ENCODE measurements around the gene MRLN. TPM values are rescaled to one million over a fixed set of nuclear protein-coding genes. Genes with fewer than 3 reads are reported as not detected.
"Not testable (repeated sequence)": the region's sequence is repeated elsewhere in the genome, so short reads cannot be mapped to it uniquely, and the experiment has no call there.

MRLN gene
- not detected in 2 replicates for total RNA-seq (2014; rRNA removed; shearing (Covaris generic))

- DNase-seq, result no peak
- no peaks in the 10 kb centered on the region for H3K36me3 ChIP-seq (replicated peaks; ENCODE audit: control insufficient read depth, insufficient read depth, low read length)
- no peak within 1 kb of the TSS for H3K4me3 ChIP-seq (ENCODE audit: insufficient read depth, low read depth, low read length)
- no peaks in the 10 kb centered on the region for H3K27me3 ChIP-seq (ENCODE audit: control insufficient read depth, insufficient read depth, low read length)
Measured at GRCh38 chr10:59753267-59753666, at the start of gene MRLN. TSS of gene MRLN (minus strand) at chr10:59753455.

- H3K27me3 ChIP-seq (ENCODE audit: control insufficient read depth, insufficient read depth, low read length), result no peaks in the 10 kb centered on the region
- DNase-seq, result no peak
- H3K36me3 ChIP-seq (replicated peaks; ENCODE audit: control insufficient read depth, insufficient read depth, low read length), result peaks cover 12% of the 10 kb centered on the region
- no peak overlapping the region for H3K4me3 ChIP-seq (ENCODE audit: insufficient read depth, low read depth, low read length)
Measured at GRCh38 chr10:59801171-59801570, 47.9 kb upstream of the MRLN start.

GRCh38 chr10:59799421-59799820, 46.2 kb upstream of the MRLN start:
- Histone ChIP-seq H3K36me3 (replicated peaks; ENCODE audit: control insufficient read depth, insufficient read depth, low read length) (peaks cover 7% of the 10 kb centered on the region), H3K4me3 (ENCODE audit: insufficient read depth, low read depth, low read length) (no peak overlapping the region), H3K27me3 (ENCODE audit: control insufficient read depth, insufficient read depth, low read length) (no peaks in the 10 kb centered on the region)
- DNase-seq, result no peak

GRCh38 chr10:59793919-59794318, 40.7 kb upstream of the MRLN start:
- H3K4me3 ChIP-seq (ENCODE audit: insufficient read depth, low read depth, low read length), result no peak overlapping the region
- H3K27me3 ChIP-seq (ENCODE audit: control insufficient read depth, insufficient read depth, low read length), result no peaks in the 10 kb centered on the region
- peaks cover 11% of the 10 kb centered on the region for H3K36me3 ChIP-seq (replicated peaks; ENCODE audit: control insufficient read depth, insufficient read depth, low read length)
- no peak for DNase-seq

- no peak overlapping the region for H3K4me3 ChIP-seq (ENCODE audit: insufficient read depth, low read depth, low read length)
- H3K27me3 ChIP-seq (ENCODE audit: control insufficient read depth, insufficient read depth, low read length), result no peaks in the 10 kb centered on the region
- H3K36me3 ChIP-seq (replicated peaks; ENCODE audit: control insufficient read depth, insufficient read depth, low read length), result peaks cover 10% of the 10 kb centered on the region
- no peak for DNase-seq
Measured at GRCh38 chr10:59792812-59793211, 39.6 kb upstream of the MRLN start.

- no peak for DNase-seq
- H3K36me3 ChIP-seq (replicated peaks; ENCODE audit: control insufficient read depth, insufficient read depth, low read length), result peaks cover 10% of the 10 kb centered on the region
- H3K4me3 ChIP-seq (ENCODE audit: insufficient read depth, low read depth, low read length), result no peak overlapping the region
- no peaks in the 10 kb centered on the region for H3K27me3 ChIP-seq (ENCODE audit: control insufficient read depth, insufficient read depth, low read length)
Measured at GRCh38 chr10:59791601-59792000, 38.3 kb upstream of the MRLN start.

- H3K4me3 ChIP-seq (ENCODE audit: insufficient read depth, low read depth, low read length); DNase-seq; H3K36me3 ChIP-seq (replicated peaks; ENCODE audit: control insufficient read depth, insufficient read depth, low read length); H3K27me3 ChIP-seq (ENCODE audit: control insufficient read depth, insufficient read depth, low read length): not testable (repeated sequence)
Measured at GRCh38 chr10:59790080-59790479, 36.8 kb upstream of the MRLN start.

GRCh38 chr10:59788914-59789313, 35.7 kb upstream of the MRLN start:
- H3K36me3 ChIP-seq (replicated peaks; ENCODE audit: control insufficient read depth, insufficient read depth, low read length); H3K4me3 ChIP-seq (ENCODE audit: insufficient read depth, low read depth, low read length); DNase-seq; H3K27me3 ChIP-seq (ENCODE audit: control insufficient read depth, insufficient read depth, low read length): not testable (repeated sequence)

GRCh38 chr10:59787032-59787431, 33.8 kb upstream of the MRLN start:
- not testable (repeated sequence) for H3K27me3 ChIP-seq (ENCODE audit: control insufficient read depth, insufficient read depth, low read length); H3K36me3 ChIP-seq (replicated peaks; ENCODE audit: control insufficient read depth, insufficient read depth, low read length); DNase-seq; H3K4me3 ChIP-seq (ENCODE audit: insufficient read depth, low read depth, low read length)

GRCh38 chr10:59785476-59785875, 32.2 kb upstream of the MRLN start:
- H3K36me3 ChIP-seq (replicated peaks; ENCODE audit: control insufficient read depth, insufficient read depth, low read length); H3K4me3 ChIP-seq (ENCODE audit: insufficient read depth, low read depth, low read length); DNase-seq; H3K27me3 ChIP-seq (ENCODE audit: control insufficient read depth, insufficient read depth, low read length): not testable (repeated sequence)

GRCh38 chr10:59781511-59781910, 28.3 kb upstream of the MRLN start:
- Histone ChIP-seq H3K4me3 (ENCODE audit: insufficient read depth, low read depth, low read length) (no peak overlapping the region), H3K27me3 (ENCODE audit: control insufficient read depth, insufficient read depth, low read length) (no peaks in the 10 kb centered on the region), H3K36me3 (replicated peaks; ENCODE audit: control insufficient read depth, insufficient read depth, low read length) (no peaks in the 10 kb centered on the region)
- DNase-seq, result no peak

- no peaks in the 10 kb centered on the region for H3K36me3 ChIP-seq (replicated peaks; ENCODE audit: control insufficient read depth, insufficient read depth, low read length)
- no peaks in the 10 kb centered on the region for H3K27me3 ChIP-seq (ENCODE audit: control insufficient read depth, insufficient read depth, low read length)
- H3K4me3 ChIP-seq (ENCODE audit: insufficient read depth, low read depth, low read length), result no peak overlapping the region
- DNase-seq, result no peak
Measured at GRCh38 chr10:59779756-59780533, 26.7 kb upstream of the MRLN start.

- no peak for DNase-seq
- H3K36me3 ChIP-seq (replicated peaks; ENCODE audit: control insufficient read depth, insufficient read depth, low read length), result no peaks in the 10 kb centered on the region
Measured at GRCh38 chr10:59774451-59774850, 21.2 kb upstream of the MRLN start.

GRCh38 chr10:59773088-59773487, 19.8 kb upstream of the MRLN start:
- Histone ChIP-seq H3K27me3 (ENCODE audit: control insufficient read depth, insufficient read depth, low read length) (no peaks in the 10 kb centered on the region), H3K36me3 (replicated peaks; ENCODE audit: control insufficient read depth, insufficient read depth, low read length) (no peaks in the 10 kb centered on the region), H3K4me3 (ENCODE audit: insufficient read depth, low read depth, low read length) (no peak overlapping the region)
- DNase-seq, result no peak

More at GRCh38 chr10:59774451-59774850, 21.2 kb upstream of the MRLN start:
- H3K4me3 ChIP-seq (ENCODE audit: insufficient read depth, low read depth, low read length), result no peak overlapping the region
- H3K27me3 ChIP-seq (ENCODE audit: control insufficient read depth, insufficient read depth, low read length), result no peaks in the 10 kb centered on the region

GRCh38 chr10:59771162-59771807, 18.0 kb upstream of the MRLN start:
- Histone ChIP-seq H3K27me3 (ENCODE audit: control insufficient read depth, insufficient read depth, low read length) (no peaks in the 10 kb centered on the region), H3K36me3 (replicated peaks; ENCODE audit: control insufficient read depth, insufficient read depth, low read length) (no peaks in the 10 kb centered on the region), H3K4me3 (ENCODE audit: insufficient read depth, low read depth, low read length) (no peak overlapping the region)
- no peak for DNase-seq
